ENCODE measurements around the gene DSP. TPM values are rescaled to one million over a fixed set of nuclear protein-coding genes. Genes with fewer than 3 reads are reported as not detected.

Gene DSP
- total and polyA plus RNA-seq, 2 of the 13 experiments (the other 11 are each of a cell fraction or from before 2014, with no cell fraction given), result 89.8 to 117 TPM

DNA sequence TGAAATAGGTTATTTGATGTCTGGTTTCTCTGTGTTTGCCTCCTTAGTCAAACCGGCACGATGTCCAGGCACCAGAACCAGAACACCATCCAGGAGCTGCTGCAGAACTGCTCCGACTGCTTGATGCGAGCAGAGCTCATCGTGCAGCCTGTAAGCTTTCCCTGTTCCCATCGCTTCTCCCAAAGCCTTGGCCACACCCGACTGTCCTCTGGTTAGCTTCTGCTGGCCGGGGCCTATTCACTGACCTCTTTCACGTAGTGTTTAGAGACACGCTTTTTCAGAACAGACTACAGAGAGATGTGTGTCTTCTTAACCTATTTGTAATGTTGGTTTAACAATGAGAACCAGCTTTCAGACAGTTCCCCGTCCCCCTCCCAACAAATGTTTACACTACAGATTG lies 14.2 kb downstream of the DSP start (continued):
- no peak for TF ChIP-seq PREB (CRISPR knock-in tag; IDR thresholded peaks at IDR 0.05)
- no peak for TF ChIP-seq REXO4 (CRISPR knock-in tag; IDR thresholded peaks at IDR 0.05; ENCODE audit: borderline replicate concordance)
- no peak for TF ChIP-seq ZNF350 (CRISPR knock-in tag; IDR thresholded peaks at IDR 0.05; ENCODE audit: borderline replicate concordance, low read depth)
- TF ChIP-seq NFE2L1 (CRISPR knock-in tag; IDR thresholded peaks at IDR 0.05; ENCODE audit: borderline replicate concordance), result no peak
- TF ChIP-seq YEATS2 (CRISPR knock-in tag; IDR thresholded peaks at IDR 0.05; ENCODE audit: borderline replicate concordance), result no peak
- TF ChIP-seq NFYC (CRISPR knock-in tag; IDR thresholded peaks at IDR 0.05), result no peak

DNA sequence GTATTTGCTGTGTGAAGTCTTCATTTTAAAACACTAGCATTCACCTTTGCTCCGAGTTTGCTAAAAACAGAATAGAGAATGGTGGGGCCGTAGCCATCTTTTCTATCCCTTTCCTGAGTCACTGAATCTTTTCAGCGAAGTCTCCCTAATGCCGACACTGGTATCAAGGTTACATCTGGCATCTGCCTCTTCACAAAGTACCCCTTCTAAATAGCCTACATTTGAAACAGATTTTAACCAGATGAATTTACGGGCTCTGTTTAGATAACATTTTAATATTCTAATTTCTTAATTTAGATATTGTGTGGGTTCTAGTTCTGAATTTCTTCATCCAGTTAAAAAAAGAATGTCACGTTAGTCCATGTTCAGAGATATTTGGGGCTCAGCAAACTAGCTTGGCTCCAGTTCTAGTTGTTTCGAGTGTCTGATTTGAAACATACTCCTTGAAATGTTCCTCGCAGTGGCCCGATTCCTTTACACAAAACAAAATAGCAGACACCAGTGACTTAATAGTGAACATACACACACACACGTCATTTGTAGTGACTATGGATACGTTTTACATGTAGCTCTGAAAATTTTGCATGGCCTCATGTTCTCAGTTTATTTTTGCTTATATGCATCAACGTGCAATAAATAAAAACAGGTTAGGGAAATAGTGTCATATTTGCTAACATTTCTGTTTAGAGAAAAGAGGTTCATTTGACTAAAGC lies 15.1 kb downstream of the DSP start:
- no peaks in the 10 kb centered on the region for H3K27me3 ChIP-seq (ENCODE audit: control insufficient read depth in 1 of 2, insufficient read depth in 2 of 2, low read length in 2 of 2)
- peaks cover 53% of the 10 kb centered on the region for H3K79me2 ChIP-seq (ENCODE audit: insufficient read depth, low read length)
- no TSS peak for BruUV-seq (replicated peaks)
- no peak for ATAC-seq
- DNase-seq (ENCODE audit: low spot score), result no peak
- H3K4me3 ChIP-seq (replicated peaks in 1 of 3; ENCODE audit: insufficient read depth in 1 of 3, low read depth in 2 of 3, low read length in 3 of 3), result no peak overlapping the region
- intact Hi-C loops (cut with micrococcal nuclease; ENCODE audit: unreplicated experiment), result no loop called here
- H3K4me2 ChIP-seq (ENCODE audit: low read depth, low read length), result no peak overlapping the region
- H3K36me3 ChIP-seq (replicated peaks in 1 of 2; ENCODE audit: control insufficient read depth in 1 of 2, insufficient read depth in 2 of 2, low read length in 2 of 2), result peaks cover 19 to 69% of the 10 kb centered on the region in 2 experiments
- H3K9me3 ChIP-seq (ENCODE audit: low read length), result no peaks in the 10 kb centered on the region
- no peak overlapping the region for H3K9ac ChIP-seq (ENCODE audit: insufficient read depth, low read depth, low read length)
- in situ Hi-C loops (cut with HindIII; ENCODE audit: extremely low pct_ligation_motif_present, low pct_unique_long_range_greater_than_20kb), result no loop called here
- H2AFZ ChIP-seq (ENCODE audit: low read length), result no peak overlapping the region
- FAIRE-seq, result no peak
- CTCF ChIA-PET (ENCODE audit: low intra/inter-chr PET ratio, low total read pairs), result no interaction called here
- WGBS (ENCODE audit: low lambda C conversion rate), result 97% methylated on average over 12 of the region's 12 CpGs
- peaks cover 10% of the 10 kb centered on the region; the same call in 1 of the 2 replicates for H4K20me1 ChIP-seq (ENCODE audit: insufficient read depth, low read length)
- peaks cover 98% of the 10 kb centered on the region for H3K4me1 ChIP-seq (ENCODE audit: insufficient read depth, low read length)
- H3K27ac ChIP-seq (ENCODE audit: extremely low read length, insufficient read depth, low read length), result no peak overlapping the region
- no peak for TF ChIP-seq PPARG (CRISPR knock-in tag; conservative IDR thresholded peaks at IDR 0.05)
- TF ChIP-seq, protein P1, sequence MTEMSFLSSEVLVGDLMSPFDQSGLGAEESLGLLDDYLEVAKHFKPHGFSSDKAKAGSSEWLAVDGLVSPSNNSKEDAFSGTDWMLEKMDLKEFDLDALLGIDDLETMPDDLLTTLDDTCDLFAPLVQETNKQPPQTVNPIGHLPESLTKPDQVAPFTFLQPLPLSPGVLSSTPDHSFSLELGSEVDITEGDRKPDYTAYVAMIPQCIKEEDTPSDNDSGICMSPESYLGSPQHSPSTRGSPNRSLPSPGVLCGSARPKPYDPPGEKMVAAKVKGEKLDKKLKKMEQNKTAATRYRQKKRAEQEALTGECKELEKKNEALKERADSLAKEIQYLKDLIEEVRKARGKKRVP (CRISPR knock-in tag; IDR thresholded peaks at IDR 0.05), result 0 out of 4 replicates have a peak, but pooled peaks of 1 of the 2 experiments have one; percentile 13
- POLR2A ChIA-PET, result interaction anchor here (1.8 kb wide), 1 partner anchor 8 kb away, joined by 6 read pairs; no protein-coding TSS in a partner anchor
